SK-N-SH treated with all-trans-retinoic acid at 6 μM for 48 hours (cell line): Measurements from ENCODE around the gene PTPMT1.

Experiments used
- ATAC-seq: fragments of 200-7000 bp; cut with Tn5 transposase; 3 replicates; pipeline ENCODE4 v1.9.1; 2020; ENCODE audit warnings: mild to moderate bottlenecking, moderate library complexity
- ARNTL ChIP-seq: fragments of 450-650 bp; formaldehyde crosslinking; IDR thresholded peaks from 2 replicates; pipeline ENCODE4 v1.5.0; 2020; ENCODE audit warnings: low read depth, mild to moderate bottlenecking, moderate library complexity, borderline replicate concordance
- BACH2 ChIP-seq: fragments of 250-450 bp; sonication (Bioruptor Pico); IDR thresholded peaks from 2 replicates; pipeline ENCODE4 v1.9.0; 2021; ENCODE audit warnings: mild to moderate bottlenecking, borderline replicate concordance
- CSDC2 ChIP-seq: fragments of 250-450 bp; sonication (Bioruptor Pico); IDR thresholded peaks from 2 replicates; pipeline ENCODE4 v1.5.0; 2020; ENCODE audit warnings: mild to moderate bottlenecking, moderate library complexity
- ESRRG ChIP-seq: fragments of 250-450 bp; sonication (Bioruptor Pico); IDR thresholded peaks from 2 replicates; pipeline ENCODE4 v1.6.1; 2021; ENCODE audit warnings: mild to moderate bottlenecking
- GLIS3 ChIP-seq: fragments of 250-450 bp; sonication (Bioruptor Pico); IDR thresholded peaks from 2 replicates; pipeline ENCODE4 v1.5.0; 2020; ENCODE audit warnings: mild to moderate bottlenecking, moderate library complexity
- ISL1 ChIP-seq: fragments of 250-450 bp; sonication (Bioruptor Pico); IDR thresholded peaks from 2 replicates; pipeline ENCODE4 v2.1.2; 2022; ENCODE audit warnings: mild to moderate bottlenecking, moderate library complexity
- OSR1 ChIP-seq: fragments of 250-450 bp; sonication (Bioruptor Pico); IDR thresholded peaks from 2 replicates; pipeline ENCODE4 v1.8.0; 2022; ENCODE audit warnings: moderate library complexity, mild to moderate bottlenecking, inconsistent platforms
- PPARA ChIP-seq: fragments of 250-450 bp; sonication (Bioruptor Pico); IDR thresholded peaks from 2 replicates; pipeline ENCODE4 v1.5.0; 2020; ENCODE audit warnings: mild to moderate bottlenecking, borderline replicate concordance
- SNAI2 ChIP-seq: fragments of 250-450 bp; sonication (Bioruptor Pico); IDR thresholded peaks from 2 replicates; pipeline ENCODE4 v1.5.0; 2020; ENCODE audit warnings: mild to moderate bottlenecking, moderate library complexity
- TCF4 ChIP-seq: fragments of 250-450 bp; sonication (Bioruptor Pico); IDR thresholded peaks from 2 replicates; pipeline ENCODE4 v1.8.0; 2021; ENCODE audit warnings: mild to moderate bottlenecking, moderate library complexity, borderline replicate concordance
- ZNF565 ChIP-seq: fragments of 450-650 bp; formaldehyde crosslinking; conservative IDR thresholded peaks from 2 replicates; pipeline ENCODE4 v1.5.0; 2020; ENCODE audit warnings: low read depth, mild to moderate bottlenecking, moderate library complexity
- ZNF8 ChIP-seq: fragments of 450-650 bp; formaldehyde crosslinking; IDR thresholded peaks from 2 replicates; pipeline ENCODE4 v1.5.0; 2020; ENCODE audit warnings: mild to moderate bottlenecking, moderate library complexity
- TF ChIP-seq, protein P1 (sequence below): fragments of 250-450 bp; sonication (Bioruptor Pico); IDR thresholded peaks from 2 replicates; pipeline ENCODE4 v1.5.1; 2021; ENCODE audit warnings: mild to moderate bottlenecking, moderate library complexity
- TF ChIP-seq, protein P2 (sequence below): fragments of 250-450 bp; sonication (Bioruptor Pico); IDR thresholded peaks from 2 replicates; pipeline ENCODE4 v1.5.0; 2020; ENCODE audit warnings: mild to moderate bottlenecking, moderate library complexity
- TF ChIP-seq, protein P3 (sequence below): fragments of 250-450 bp; sonication (Bioruptor Pico); IDR thresholded peaks from 2 replicates; pipeline ENCODE4 v1.8.0; 2020; ENCODE audit warnings: mild to moderate bottlenecking, moderate library complexity, borderline replicate concordance
- TF ChIP-seq, protein P4 (sequence below): fragments of 250-450 bp; sonication (Bioruptor Pico); IDR thresholded peaks from 2 replicates; pipeline ENCODE4 v1.5.1; 2020; ENCODE audit warnings: low read depth, mild to moderate bottlenecking, moderate library complexity

Gene PTPMT1

DNA sequence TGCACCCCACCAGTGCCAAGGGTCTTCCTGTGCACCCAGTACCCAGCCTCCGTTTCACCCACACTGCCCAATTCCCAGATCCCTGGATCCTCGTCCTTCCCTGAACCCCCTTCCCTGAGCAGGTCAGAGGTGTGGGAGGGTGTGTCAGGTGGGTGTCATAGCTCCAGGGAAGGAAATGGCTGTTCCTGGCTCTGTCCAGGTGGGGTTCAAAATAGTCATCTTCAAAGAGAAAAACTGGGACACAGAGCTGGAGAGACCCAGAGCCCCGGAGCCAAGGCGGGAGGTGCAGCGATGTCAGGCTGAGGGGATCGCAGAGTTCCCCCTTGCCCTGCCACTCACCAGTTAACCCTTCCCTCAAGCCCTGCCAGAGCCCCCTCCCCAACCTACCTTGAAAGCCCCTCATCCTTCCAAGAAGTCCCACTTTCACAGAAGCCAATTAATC is 28.1 kb downstream of the PTPMT1 start (continued):
- TF ChIP-seq, protein P1, sequence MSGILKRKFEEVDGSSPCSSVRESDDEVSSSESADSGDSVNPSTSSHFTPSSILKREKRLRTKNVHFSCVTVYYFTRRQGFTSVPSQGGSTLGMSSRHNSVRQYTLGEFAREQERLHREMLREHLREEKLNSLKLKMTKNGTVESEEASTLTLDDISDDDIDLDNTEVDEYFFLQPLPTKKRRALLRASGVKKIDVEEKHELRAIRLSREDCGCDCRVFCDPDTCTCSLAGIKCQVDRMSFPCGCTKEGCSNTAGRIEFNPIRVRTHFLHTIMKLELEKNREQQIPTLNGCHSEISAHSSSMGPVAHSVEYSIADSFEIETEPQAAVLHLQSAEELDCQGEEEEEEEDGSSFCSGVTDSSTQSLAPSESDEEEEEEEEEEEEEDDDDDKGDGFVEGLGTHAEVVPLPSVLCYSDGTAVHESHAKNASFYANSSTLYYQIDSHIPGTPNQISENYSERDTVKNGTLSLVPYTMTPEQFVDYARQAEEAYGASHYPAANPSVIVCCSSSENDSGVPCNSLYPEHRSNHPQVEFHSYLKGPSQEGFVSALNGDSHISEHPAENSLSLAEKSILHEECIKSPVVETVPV (CRISPR knock-in tag) = no peak
- TF ChIP-seq GLIS3 (no peak), TCF4 (CRISPR knock-in tag) (no peak), ESRRG (CRISPR knock-in tag) (no peak)
- TF ChIP-seq, protein P2, sequence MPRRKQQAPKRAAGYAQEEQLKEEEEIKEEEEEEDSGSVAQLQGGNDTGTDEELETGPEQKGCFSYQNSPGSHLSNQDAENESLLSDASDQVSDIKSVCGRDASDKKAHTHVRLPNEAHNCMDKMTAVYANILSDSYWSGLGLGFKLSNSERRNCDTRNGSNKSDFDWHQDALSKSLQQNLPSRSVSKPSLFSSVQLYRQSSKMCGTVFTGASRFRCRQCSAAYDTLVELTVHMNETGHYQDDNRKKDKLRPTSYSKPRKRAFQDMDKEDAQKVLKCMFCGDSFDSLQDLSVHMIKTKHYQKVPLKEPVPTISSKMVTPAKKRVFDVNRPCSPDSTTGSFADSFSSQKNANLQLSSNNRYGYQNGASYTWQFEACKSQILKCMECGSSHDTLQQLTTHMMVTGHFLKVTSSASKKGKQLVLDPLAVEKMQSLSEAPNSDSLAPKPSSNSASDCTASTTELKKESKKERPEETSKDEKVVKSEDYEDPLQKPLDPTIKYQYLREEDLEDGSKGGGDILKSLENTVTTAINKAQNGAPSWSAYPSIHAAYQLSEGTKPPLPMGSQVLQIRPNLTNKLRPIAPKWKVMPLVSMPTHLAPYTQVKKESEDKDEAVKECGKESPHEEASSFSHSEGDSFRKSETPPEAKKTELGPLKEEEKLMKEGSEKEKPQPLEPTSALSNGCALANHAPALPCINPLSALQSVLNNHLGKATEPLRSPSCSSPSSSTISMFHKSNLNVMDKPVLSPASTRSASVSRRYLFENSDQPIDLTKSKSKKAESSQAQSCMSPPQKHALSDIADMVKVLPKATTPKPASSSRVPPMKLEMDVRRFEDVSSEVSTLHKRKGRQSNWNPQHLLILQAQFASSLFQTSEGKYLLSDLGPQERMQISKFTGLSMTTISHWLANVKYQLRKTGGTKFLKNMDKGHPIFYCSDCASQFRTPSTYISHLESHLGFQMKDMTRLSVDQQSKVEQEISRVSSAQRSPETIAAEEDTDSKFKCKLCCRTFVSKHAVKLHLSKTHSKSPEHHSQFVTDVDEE (CRISPR knock-in tag) = no peak
- TF ChIP-seq, protein P3, sequence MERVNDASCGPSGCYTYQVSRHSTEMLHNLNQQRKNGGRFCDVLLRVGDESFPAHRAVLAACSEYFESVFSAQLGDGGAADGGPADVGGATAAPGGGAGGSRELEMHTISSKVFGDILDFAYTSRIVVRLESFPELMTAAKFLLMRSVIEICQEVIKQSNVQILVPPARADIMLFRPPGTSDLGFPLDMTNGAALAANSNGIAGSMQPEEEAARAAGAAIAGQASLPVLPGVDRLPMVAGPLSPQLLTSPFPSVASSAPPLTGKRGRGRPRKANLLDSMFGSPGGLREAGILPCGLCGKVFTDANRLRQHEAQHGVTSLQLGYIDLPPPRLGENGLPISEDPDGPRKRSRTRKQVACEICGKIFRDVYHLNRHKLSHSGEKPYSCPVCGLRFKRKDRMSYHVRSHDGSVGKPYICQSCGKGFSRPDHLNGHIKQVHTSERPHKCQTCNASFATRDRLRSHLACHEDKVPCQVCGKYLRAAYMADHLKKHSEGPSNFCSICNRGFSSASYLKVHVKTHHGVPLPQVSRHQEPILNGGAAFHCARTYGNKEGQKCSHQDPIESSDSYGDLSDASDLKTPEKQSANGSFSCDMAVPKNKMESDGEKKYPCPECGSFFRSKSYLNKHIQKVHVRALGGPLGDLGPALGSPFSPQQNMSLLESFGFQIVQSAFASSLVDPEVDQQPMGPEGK = no peak

DNA sequence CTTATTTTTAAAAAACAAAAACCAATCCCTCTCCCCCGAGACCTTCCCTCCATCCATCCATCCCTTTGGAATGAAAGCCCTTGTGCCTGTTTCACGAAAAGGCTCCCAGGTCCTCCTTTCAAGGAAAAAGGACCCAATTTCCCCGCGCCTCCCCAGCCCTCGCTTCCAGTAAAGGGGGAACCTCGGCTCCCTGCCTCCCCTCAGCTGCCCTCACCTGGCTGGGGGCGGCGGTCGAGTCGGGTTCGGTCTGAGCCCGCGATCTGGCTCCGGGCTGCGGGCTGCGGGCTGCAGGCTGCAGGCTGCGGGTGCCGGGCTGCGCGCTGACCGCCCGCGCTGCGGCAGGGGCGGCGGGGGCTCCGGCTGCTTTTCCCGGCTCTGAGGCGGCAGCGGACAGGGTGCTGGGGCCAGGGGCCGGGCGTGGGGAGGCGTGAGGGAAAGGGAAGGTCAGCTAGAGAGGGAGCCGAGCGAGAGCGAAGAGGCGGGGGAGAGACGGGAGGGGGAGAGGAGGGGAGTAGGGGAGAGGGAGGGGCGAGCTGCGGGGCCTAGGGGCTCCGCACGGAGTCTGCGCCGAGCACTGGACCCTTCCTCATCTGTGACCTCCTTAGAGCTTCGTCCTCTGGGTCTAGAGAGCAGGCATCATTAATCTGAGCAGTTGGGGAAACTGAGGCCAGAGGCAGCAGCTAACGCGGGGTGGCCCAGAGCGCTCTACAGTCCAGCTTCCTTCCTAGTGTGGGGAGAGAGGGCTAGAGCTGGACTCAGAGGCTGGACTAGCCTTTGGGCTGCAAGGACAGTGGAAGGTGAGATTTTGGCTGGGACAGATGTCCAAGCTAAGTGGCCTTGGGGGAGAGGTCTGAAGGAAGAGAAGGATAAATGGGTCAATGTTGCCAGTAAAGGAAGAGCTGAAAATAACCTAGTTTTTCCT is 28.8 kb downstream of the PTPMT1 start, which contains the start of gene C1QTNF4:
Gene C1QTNF4 (minus strand): TSS at position 478 of the 922 bp plus-strand sequence. CDS start 3,601 bp downstream, outside the sequence.
- ATAC-seq = peak; percentile 70
- TF ChIP-seq CSDC2 (CRISPR knock-in tag) (no peak), ZNF8 (no peak), ESRRG (CRISPR knock-in tag) (no peak), PPARA (CRISPR knock-in tag) (no peak), ZNF565 (no peak), BACH2 (CRISPR knock-in tag) (no peak), ISL1 (no peak), OSR1 (CRISPR knock-in tag) (no peak)
- TF ChIP-seq, protein P4, sequence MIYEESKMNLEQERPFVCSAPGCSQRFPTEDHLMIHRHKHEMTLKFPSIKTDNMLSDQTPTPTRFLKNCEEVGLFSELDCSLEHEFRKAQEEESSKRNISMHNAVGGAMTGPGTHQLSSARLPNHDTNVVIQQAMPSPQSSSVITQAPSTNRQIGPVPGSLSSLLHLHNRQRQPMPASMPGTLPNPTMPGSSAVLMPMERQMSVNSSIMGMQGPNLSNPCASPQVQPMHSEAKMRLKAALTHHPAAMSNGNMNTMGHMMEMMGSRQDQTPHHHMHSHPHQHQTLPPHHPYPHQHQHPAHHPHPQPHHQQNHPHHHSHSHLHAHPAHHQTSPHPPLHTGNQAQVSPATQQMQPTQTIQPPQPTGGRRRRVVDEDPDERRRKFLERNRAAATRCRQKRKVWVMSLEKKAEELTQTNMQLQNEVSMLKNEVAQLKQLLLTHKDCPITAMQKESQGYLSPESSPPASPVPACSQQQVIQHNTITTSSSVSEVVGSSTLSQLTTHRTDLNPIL (CRISPR knock-in tag) = no peak
- TF ChIP-seq, protein P1 (CRISPR knock-in tag) = no peak
- TF ChIP-seq, protein P2 (CRISPR knock-in tag) = no peak

DNA sequence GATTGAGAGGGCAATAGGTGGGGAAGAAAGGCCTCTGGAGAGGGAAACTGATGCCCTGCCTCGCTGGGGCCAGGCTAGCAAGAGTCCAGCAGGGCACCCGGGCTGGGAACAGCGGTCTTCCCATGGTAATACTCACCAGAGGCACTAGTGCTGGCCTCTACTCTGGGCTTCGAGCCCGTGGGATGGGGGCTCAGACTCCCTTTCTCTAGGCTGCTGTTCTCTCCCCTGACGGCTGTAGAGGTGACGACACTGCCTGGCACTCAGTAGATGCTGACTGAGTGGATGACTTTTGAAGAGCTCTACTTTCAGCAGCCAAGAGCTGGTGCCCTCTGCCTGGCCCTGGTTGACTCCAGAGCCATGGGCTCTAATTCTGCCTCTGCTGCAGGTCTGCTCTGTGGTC is 29.6 kb downstream of the PTPMT1 start:
- ATAC-seq = peak; percentile 8; the same call in 2 of the 3 replicates
- TF ChIP-seq ZNF8 (no peak), TCF4 (CRISPR knock-in tag) (no peak), PPARA (CRISPR knock-in tag) (no peak), ARNTL (CRISPR knock-in tag) (no peak), SNAI2 (CRISPR knock-in tag) (no peak), CSDC2 (CRISPR knock-in tag) (no peak), BACH2 (CRISPR knock-in tag) (no peak), GLIS3 (no peak), ESRRG (CRISPR knock-in tag) (no peak)
- TF ChIP-seq, protein P4 (CRISPR knock-in tag) = no peak
- TF ChIP-seq, protein P1 (CRISPR knock-in tag) = no peak
- TF ChIP-seq, protein P3 = no peak
